CD14-positive monocyte (primary cell): Measurements from ENCODE around the gene MIPEP. TPM values are rescaled to one million over a fixed set of nuclear protein-coding genes. Genes with fewer than 3 reads are reported as not detected.
A peak's percentile ranks its signal among the peaks of the same experiment; 100 is the strongest.

ENCODE experiments used
- DNase-seq, 3 donors: peaks; one replicate each; pipeline ENCODE4 v3.0.0-alpha.2; 2011 to 2022
- H2AFZ ChIP-seq: 2 replicates; pipeline ENCODE4 v1.6.0; 2012; ENCODE audit warnings: mild to moderate bottlenecking, low read depth, low read length, inconsistent platforms; ENCODE audit not compliant: insufficient read depth, poor library complexity, severe bottlenecking
- H3K27ac ChIP-seq, 2 donors: 1 replicate in 1 of 2; 2 replicates in 1 of 2; pipeline ENCODE4 v1.5.1; 2012 to 2013; ENCODE audit warnings: low read length in 2 of 2, control low read depth in 1 of 2, inconsistent platforms in 1 of 2, low read depth in 1 of 2, mild to moderate bottlenecking in 1 of 2
- H3K27me3 ChIP-seq, 2 donors: one replicate each; pipeline versions ENCODE4 v1.6.0 to v1.6.1; 2011 to 2013; ENCODE audit warnings: low read length in 2 of 2; ENCODE audit not compliant: control insufficient read depth in 2 of 2, insufficient read depth in 2 of 2
- H3K36me3 ChIP-seq, 2 donors: replicated peaks in 1 of 2; 1 replicate in 1 of 2; 2 replicates in 1 of 2; pipeline versions ENCODE4 v1.5.1 to v1.6.1; 2012 to 2013; ENCODE audit warnings: low read length in 2 of 2, control low read depth in 1 of 2, inconsistent platforms in 1 of 2, mild to moderate bottlenecking in 1 of 2; ENCODE audit not compliant: insufficient read depth in 2 of 2, control insufficient read depth in 1 of 2
- H3K4me1 ChIP-seq, 2 donors: 1 replicate in 1 of 2; 2 replicates in 1 of 2; pipeline versions ENCODE4 v1.5.1 to v1.6.1; 2012 to 2013; ENCODE audit warnings: low read length in 2 of 2, control low read depth in 1 of 2, inconsistent platforms in 1 of 2, mild to moderate bottlenecking in 1 of 2, moderate library complexity in 1 of 2; ENCODE audit not compliant: insufficient read depth in 2 of 2, control insufficient read depth in 1 of 2
- H3K4me2 ChIP-seq: replicated peaks from 2 replicates; pipeline ENCODE3; 2012; ENCODE audit warnings: low read length, moderate library complexity, mild to moderate bottlenecking; ENCODE audit not compliant: poor library complexity, severe bottlenecking; ENCODE audit errors: extremely low read depth
- H3K4me3 ChIP-seq, 3 experiments: fragments of 200-600 bp in 1 of 3; sonication (generic) in 1 of 3; replicated peaks in 1 of 3; 1 replicate in 2 of 3; 2 replicates in 1 of 3; pipeline ENCODE4 v1.5.1; 2011 to 2013; ENCODE audit warnings: low read length in 3 of 3, mild to moderate bottlenecking in 3 of 3, control low read depth in 2 of 3, low read depth in 2 of 3, inconsistent platforms in 1 of 3, moderate library complexity in 1 of 3
- H3K79me2 ChIP-seq: 2 replicates; pipeline ENCODE4 v1.6.0; 2012; ENCODE audit warnings: mild to moderate bottlenecking, control low read depth, inconsistent platforms, low read length, moderate library complexity; ENCODE audit not compliant: insufficient read depth
- H3K9ac ChIP-seq: 2 replicates; pipeline ENCODE4 v1.6.0; 2017; ENCODE audit warnings: low read length, mild to moderate bottlenecking; ENCODE audit not compliant: insufficient read depth, poor library complexity, severe bottlenecking
- H3K9me3 ChIP-seq, 2 donors: replicated peaks in 1 of 2; 1 replicate in 1 of 2; 2 replicates in 1 of 2; pipeline versions ENCODE4 v1.5.1 to v1.6.1; 2012 to 2013; ENCODE audit warnings: low read length in 2 of 2, control low read depth in 1 of 2; ENCODE audit not compliant: control insufficient read depth in 1 of 2, insufficient read depth in 1 of 2
- H4K20me1 ChIP-seq: 2 replicates; pipeline ENCODE4 v1.6.0; 2012; ENCODE audit warnings: mild to moderate bottlenecking, low read length, control low read depth, moderate library complexity; ENCODE audit not compliant: insufficient read depth
- H3K27ac Mint-ChIP-seq, 7 donors: one replicate each; pipeline ENCODE4 v1.8.0; 2020; ENCODE audit warnings: mild to moderate bottlenecking in 7 of 7, mixed read lengths in 7 of 7, moderate library complexity in 6 of 7, inconsistent platforms in 2 of 7
- H3K27me3 Mint-ChIP-seq, 3 donors: one replicate each; pipeline ENCODE4 v1.8.0; 2021 to 2022; ENCODE audit warnings: low read depth in 3 of 3, mild to moderate bottlenecking in 3 of 3, mixed read lengths in 3 of 3, moderate library complexity in 3 of 3, inconsistent platforms in 1 of 3
- H3K36me3 Mint-ChIP-seq, 2 donors: one replicate each; pipeline ENCODE4 v1.8.0; 2020; ENCODE audit warnings: mixed read lengths in 2 of 2, inconsistent platforms in 1 of 2, mild to moderate bottlenecking in 1 of 2
- H3K4me1 Mint-ChIP-seq: one replicate; pipeline ENCODE4 v1.8.0; 2020; ENCODE audit warnings: mild to moderate bottlenecking, mixed read lengths
- H3K4me3 Mint-ChIP-seq, 2 donors: one replicate each; pipeline ENCODE4 v1.8.0; 2020; ENCODE audit warnings: mild to moderate bottlenecking in 2 of 2, mixed read lengths in 2 of 2, moderate library complexity in 1 of 2
- H3K9me3 Mint-ChIP-seq, 7 donors: one replicate each; pipeline ENCODE4 v1.8.0; 2020 to 2022; ENCODE audit warnings: mixed read lengths in 7 of 7, mild to moderate bottlenecking in 6 of 7, moderate library complexity in 6 of 7, inconsistent platforms in 2 of 7
- CTCF ChIP-seq: fragments of 200-600 bp; IDR thresholded peaks from one replicate; pipeline ENCODE4 v1.8.0; 2022; ENCODE audit warnings: antibody characterized with exemption, mild to moderate bottlenecking
- WGBS: methylation state at CpG from one replicate; pipeline ENCODE4 v1.1.5; 2013; ENCODE audit warnings: missing lambda C conversion rate; ENCODE audit not compliant: insufficient coverage; 5-methylcytosine and 5-hydroxymethylcytosine counted together
- intact Hi-C, 2 donors: fragments of 100-400 bp; cut with micrococcal nuclease; formaldehyde crosslinking; loops; one replicate each; pipeline versions ENCODE4 v1.15.0 to v1.15.1; 2023
- polyA plus RNA-seq, 3 donors: library from polyadenylated mRNA; depleted of rRNA in 1 of 3; unstranded in 2 of 3; stranded (reverse) in 1 of 3; fragments of 300-500 nt in 2 of 3; fragments of >200 nt in 1 of 3; fragmentation: Illumina TruSeq in 2 of 3; gene quantifications; 1 replicate in 2 of 3; 2 replicates in 1 of 3; pipeline ENCODE4 v1.2.3, GENCODE V29; 2012 to 2021

MIPEP gene
- polyA plus RNA-seq, 3 donors = 1.2 to 9.9 (median 7.7) TPM

DNA sequence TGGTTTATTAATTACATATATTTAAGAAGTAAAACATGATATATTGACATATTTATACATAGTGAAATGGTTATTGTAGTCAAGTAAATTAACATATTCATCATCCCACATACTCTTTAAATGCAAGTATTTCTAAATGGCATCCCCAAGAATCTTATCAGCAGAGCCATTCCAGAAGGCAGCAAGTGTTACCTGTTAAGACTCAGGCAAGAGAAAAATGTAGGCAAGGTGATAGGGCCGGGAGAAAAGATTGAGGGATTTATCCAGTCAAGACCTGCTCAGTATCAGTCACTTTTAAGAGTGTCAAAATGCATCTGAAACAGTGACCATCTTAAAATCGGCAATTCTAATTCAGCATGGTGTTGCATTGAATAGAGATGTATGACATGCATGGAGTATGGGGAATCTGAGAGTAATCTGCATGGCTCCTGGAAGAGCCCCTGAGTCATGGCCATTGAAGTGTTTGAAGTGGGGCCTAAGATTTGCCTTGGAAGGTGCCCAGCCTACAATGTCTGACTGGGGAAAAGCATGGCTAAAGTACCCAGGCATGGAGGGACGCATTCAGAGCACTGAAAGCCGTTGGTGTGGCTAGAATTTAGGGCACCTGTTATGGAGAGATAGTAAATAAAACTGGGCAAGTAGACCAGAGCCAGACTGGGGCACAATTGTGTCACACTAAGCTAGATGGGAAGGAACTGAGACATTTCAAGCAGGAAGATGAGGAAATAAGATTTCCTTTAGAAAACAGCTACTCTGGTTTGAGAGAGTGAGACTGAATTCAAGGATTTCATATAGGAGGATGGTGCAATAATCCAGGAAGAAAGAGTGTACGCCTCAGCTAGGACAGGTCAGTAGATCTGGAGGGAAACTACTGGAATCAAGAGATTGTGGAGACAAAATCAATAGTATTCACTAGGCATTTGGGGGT lies 33.1 kb upstream of the MIPEP start:
- Histone ChIP-seq H3K4me2 (peak overlapping the region; percentile 11), H3K9ac (no peak overlapping the region), H3K9me3 (no peaks in the 10 kb centered on the region), H3K4me3 (no peak overlapping the region), H3K4me1 (peaks cover 10 to 11% of the 10 kb centered on the region in 2 donors), H3K27me3 (no peaks in the 10 kb centered on the region), H3K36me3 (no peaks in the 10 kb centered on the region), H2AFZ (peak overlapping the region; percentile 32), H3K27ac (peak overlapping the region in 1 of 2 donors; percentile 47), H3K79me2 (no peaks in the 10 kb centered on the region), H4K20me1 (no peaks in the 10 kb centered on the region)
- no peak for TF ChIP-seq CTCF
- intact Hi-C loops = loop anchor here in 1 of 2 donors (5.0 kb wide), 1 partner anchor 300 kb away; no protein-coding TSS in a partner anchor
- Mint-ChIP-seq H3K36me3 (no peaks in the 10 kb centered on the region), H3K4me1 (peaks cover 14% of the 10 kb centered on the region), H3K27me3 (peaks cover 0 to 5% (median 3%) of the 10 kb centered on the region in 3 donors), H3K9me3 (peaks cover 0 to 2% (median 0%) of the 10 kb centered on the region in 7 donors), H3K27ac (peak overlapping the region in 5 of 7 donors; percentile 3 to 71 (median 47)), H3K4me3 (no peak overlapping the region)
- 50% methylated on average over 5 of the region's 5 CpGs for WGBS
- peak in 2 of 3 donors; percentile 8 to 11 for DNase-seq

DNA sequence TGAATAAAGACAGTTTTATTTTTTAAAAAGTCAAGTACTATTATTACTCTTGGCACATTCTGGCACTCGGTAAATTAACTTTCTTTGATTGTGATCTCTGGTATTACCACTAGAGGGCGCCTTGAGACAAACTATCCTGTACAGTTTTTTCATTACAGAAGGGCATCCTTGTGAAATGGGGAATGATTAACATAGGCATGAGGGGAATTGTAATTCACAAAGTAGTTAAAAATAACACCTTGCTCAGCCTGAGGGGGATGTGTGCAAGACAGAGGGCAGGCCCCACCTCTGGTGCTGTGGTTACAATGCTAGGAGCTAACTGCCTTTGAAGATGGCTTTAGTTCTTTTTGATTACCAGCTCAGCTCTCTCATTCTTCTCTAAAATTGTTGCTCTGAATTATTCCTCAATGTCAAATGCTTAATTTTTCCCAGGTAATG lies 32.3 kb upstream of the MIPEP start:
- peaks cover 10 to 11% of the 10 kb centered on the region in 2 donors for H3K4me1 ChIP-seq
- H2AFZ ChIP-seq = no peak overlapping the region
- no CpG with 5 or more reads among the region's 2 CpGs for WGBS
- H4K20me1 ChIP-seq = no peaks in the 10 kb centered on the region
- no peak overlapping the region for H3K9ac ChIP-seq
- no peaks in the 10 kb centered on the region for H3K36me3 ChIP-seq
- Mint-ChIP-seq H3K36me3 (no peaks in the 10 kb centered on the region), H3K27ac (no peak overlapping the region), H3K9me3 (peaks cover 0 to 2% (median 0%) of the 10 kb centered on the region in 7 donors), H3K27me3 (peaks cover 0 to 5% (median 3%) of the 10 kb centered on the region in 3 donors), H3K4me3 (no peak overlapping the region), H3K4me1 (peaks cover 14% of the 10 kb centered on the region)
- no peak overlapping the region for H3K27ac ChIP-seq
- H3K4me3 ChIP-seq = no peak overlapping the region
- TF ChIP-seq CTCF = peak; percentile 79
- peak; percentile 13 to 51 (median 37) for DNase-seq
- H3K4me2 ChIP-seq = no peak overlapping the region
- H3K9me3 ChIP-seq = no peaks in the 10 kb centered on the region
- intact Hi-C loops = loop anchor here in 1 of 2 donors (5.0 kb wide), 1 partner anchor 301 kb away; no protein-coding TSS in a partner anchor
- no peaks in the 10 kb centered on the region for H3K79me2 ChIP-seq
- H3K27me3 ChIP-seq = no peaks in the 10 kb centered on the region
